Mesenchymal stem cell (in vitro differentiated cells and primary cell): ENCODE data around the gene TAS2R14.

Experiments used
- DNase-seq: peaks from one replicate; pipeline ENCODE4 v3.0.0-alpha.2; 2013
- H2AFZ ChIP-seq: one replicate; pipeline ENCODE4 v1.6.1; 2013; ENCODE audit warnings: low read depth, mild to moderate bottlenecking, control low read depth, inconsistent platforms, low read length, moderate library complexity
- H2AK5ac ChIP-seq: 2 replicates; pipeline ENCODE4 v1.6.1; 2013; ENCODE audit warnings: low read length, moderate library complexity, mild to moderate bottlenecking, inconsistent platforms; ENCODE audit not compliant: severe bottlenecking
- H2BK120ac ChIP-seq: one replicate; pipeline ENCODE4 v1.6.1; 2013; ENCODE audit warnings: low read depth, mild to moderate bottlenecking, inconsistent platforms, low read length, moderate library complexity
- H2BK12ac ChIP-seq, 2 experiments: one replicate each; pipeline ENCODE4 v1.6.1; 2013; ENCODE audit warnings: inconsistent platforms in 2 of 2, low read length in 2 of 2, mild to moderate bottlenecking in 2 of 2, moderate library complexity in 2 of 2, control low read depth in 1 of 2
- H2BK15ac ChIP-seq: one replicate; pipeline ENCODE4 v1.6.1; 2013; ENCODE audit warnings: mild to moderate bottlenecking, low read depth, inconsistent platforms; ENCODE audit not compliant: poor library complexity, severe bottlenecking
- H2BK5ac ChIP-seq: 2 replicates; pipeline ENCODE4 v1.6.1; 2013; ENCODE audit warnings: low read depth, mild to moderate bottlenecking, low read length, control low read depth, inconsistent platforms; ENCODE audit not compliant: poor library complexity, severe bottlenecking
- H3K14ac ChIP-seq, 2 experiments: one replicate each; pipeline ENCODE4 v1.6.1; 2013; ENCODE audit warnings: inconsistent platforms in 2 of 2, low read length in 2 of 2, control low read depth in 1 of 2, mild to moderate bottlenecking in 1 of 2, moderate library complexity in 1 of 2
- H3K18ac ChIP-seq, 2 experiments: one replicate each; pipeline ENCODE4 v1.6.1; 2013; ENCODE audit warnings: inconsistent platforms in 2 of 2, low read length in 2 of 2, control low read depth in 1 of 2, low read depth in 1 of 2, mild to moderate bottlenecking in 1 of 2
- H3K23ac ChIP-seq, 2 experiments: one replicate each; pipeline ENCODE4 v1.6.1; 2013; ENCODE audit warnings: inconsistent platforms in 2 of 2, low read length in 2 of 2, mild to moderate bottlenecking in 2 of 2, moderate library complexity in 2 of 2, control low read depth in 1 of 2
- H3K27ac ChIP-seq: 2 replicates; pipeline ENCODE4 v1.5.1; 2013; ENCODE audit warnings: mild to moderate bottlenecking, moderate library complexity, low read length, control low read depth, inconsistent platforms; ENCODE audit not compliant: poor library complexity, severe bottlenecking
- H3K27me3 ChIP-seq, 2 experiments: 2 replicates each; pipeline versions ENCODE4 v1.6.1 to v1.7.0; 2013; ENCODE audit warnings: low read length in 2 of 2, mild to moderate bottlenecking in 2 of 2, moderate library complexity in 2 of 2, control low read depth in 1 of 2, inconsistent platforms in 1 of 2; ENCODE audit not compliant: control insufficient read depth in 1 of 2, insufficient read depth in 1 of 2
- H3K36me3 ChIP-seq, 2 experiments: 2 replicates each; pipeline versions ENCODE4 v1.6.1 to v1.7.0; 2013; ENCODE audit warnings: low read length in 2 of 2, control low read depth in 1 of 2, inconsistent platforms in 1 of 2, low read depth in 1 of 2, mild to moderate bottlenecking in 1 of 2; ENCODE audit not compliant: insufficient read depth in 2 of 2, control insufficient read depth in 1 of 2
- H3K4ac ChIP-seq, 2 experiments: one replicate each; pipeline ENCODE4 v1.6.1; 2013; ENCODE audit warnings: inconsistent platforms in 2 of 2, low read length in 2 of 2, mild to moderate bottlenecking in 2 of 2, moderate library complexity in 2 of 2, control low read depth in 1 of 2, low read depth in 1 of 2
- H3K4me1 ChIP-seq: 2 replicates; pipeline ENCODE4 v1.6.1; 2013; ENCODE audit warnings: low read depth, low read length, control low read depth; ENCODE audit not compliant: control insufficient read depth, insufficient read depth
- H3K4me2 ChIP-seq: 2 replicates; pipeline ENCODE4 v1.6.1; 2013; ENCODE audit warnings: low read length, mild to moderate bottlenecking, inconsistent platforms; ENCODE audit not compliant: poor library complexity, severe bottlenecking
- H3K4me3 ChIP-seq, 2 experiments: 2 replicates each; pipeline versions ENCODE4 v1.5.1 to v1.7.0; 2013; ENCODE audit warnings: low read length in 2 of 2, mild to moderate bottlenecking in 2 of 2, control low read depth in 1 of 2, low read depth in 1 of 2; ENCODE audit not compliant: insufficient read depth in 1 of 2
- H3K79me1 ChIP-seq: replicated peaks from 2 replicates; pipeline ENCODE4 v1.6.1; 2013; ENCODE audit warnings: mild to moderate bottlenecking, control low read depth, low read length, inconsistent platforms; ENCODE audit not compliant: poor library complexity, severe bottlenecking
- H3K9ac ChIP-seq: 2 replicates; pipeline ENCODE4 v1.7.0; 2013; ENCODE audit warnings: mild to moderate bottlenecking, low read length, moderate library complexity
- H3K9me3 ChIP-seq: 2 replicates; pipeline ENCODE4 v1.7.0; 2013; ENCODE audit warnings: mild to moderate bottlenecking, low read length; ENCODE audit not compliant: control insufficient read depth
- H4K8ac ChIP-seq: one replicate; pipeline ENCODE4 v1.6.1; 2013; ENCODE audit warnings: inconsistent platforms, mild to moderate bottlenecking, low read length, moderate library complexity
- H4K91ac ChIP-seq: one replicate; pipeline ENCODE4 v1.6.1; 2013; ENCODE audit warnings: mild to moderate bottlenecking, low read length, inconsistent platforms
- WGBS: methylation state at CpG from one replicate; pipeline ENCODE4 v1.1.7; 2013; ENCODE audit warnings: mixed read lengths; 5-methylcytosine and 5-hydroxymethylcytosine counted together

TAS2R14 gene

GRCh38 chr12:10968765-10969456 lies 29.8 kb upstream of the TAS2R14 start:
- H4K91ac ChIP-seq, result no peak overlapping the region
- H4K8ac ChIP-seq, result no peak overlapping the region
- no peak overlapping the region for H2BK12ac ChIP-seq
- no peaks in the 10 kb centered on the region for H3K27me3 ChIP-seq
- no peak overlapping the region for H2AK5ac ChIP-seq
- H3K36me3 ChIP-seq, result peaks cover 0 to 4% of the 10 kb centered on the region in 2 experiments
- peak overlapping the region in 1 of 2 experiments; percentile 19 for H3K4me3 ChIP-seq
- H2BK120ac ChIP-seq, result no peak overlapping the region
- H3K4me2 ChIP-seq, result no peak overlapping the region
- H3K4ac ChIP-seq, result no peak overlapping the region
- no peak overlapping the region for H2AFZ ChIP-seq
- H3K14ac ChIP-seq, result no peak overlapping the region
- 95% methylated on average over 12 of the region's 15 CpGs for WGBS
- H3K23ac ChIP-seq, result no peak overlapping the region
- H2BK5ac ChIP-seq, result no peak overlapping the region
- H3K18ac ChIP-seq, result no peak overlapping the region
- H3K4me1 ChIP-seq, result peaks cover 4% of the 10 kb centered on the region
- no peak overlapping the region for H3K9ac ChIP-seq
- H3K27ac ChIP-seq, result peak overlapping the region; percentile 29
- DNase-seq, result peak; percentile 4
- H2BK15ac ChIP-seq, result no peak overlapping the region
- no peaks in the 10 kb centered on the region for H3K9me3 ChIP-seq
- H3K79me1 ChIP-seq, result peaks cover 6% of the 10 kb centered on the region

GRCh38 chr12:10967409-10967808 lies 28.3 kb upstream of the TAS2R14 start:
- H3K79me1 ChIP-seq, result peaks cover 6% of the 10 kb centered on the region
- 50% methylated on average over 1 of the region's 2 CpGs for WGBS
- peak overlapping the region; percentile 36 for H3K9ac ChIP-seq
- peak; percentile 69 for DNase-seq
- H2BK120ac ChIP-seq, result no peak overlapping the region
- no peaks in the 10 kb centered on the region for H3K9me3 ChIP-seq
- no peak overlapping the region for H4K8ac ChIP-seq
- H3K18ac ChIP-seq, result no peak overlapping the region
- no peak overlapping the region for H2BK5ac ChIP-seq
- no peak overlapping the region for H3K4me3 ChIP-seq
- H3K27ac ChIP-seq, result no peak overlapping the region
- peaks cover 0 to 4% of the 10 kb centered on the region in 2 experiments for H3K36me3 ChIP-seq
- no peak overlapping the region for H2BK15ac ChIP-seq
- H3K4ac ChIP-seq, result no peak overlapping the region
- no peak overlapping the region for H4K91ac ChIP-seq
- H2AK5ac ChIP-seq, result no peak overlapping the region
- no peaks in the 10 kb centered on the region for H3K27me3 ChIP-seq
- H2BK12ac ChIP-seq, result no peak overlapping the region
- H3K23ac ChIP-seq, result no peak overlapping the region
- H3K4me1 ChIP-seq, result peaks cover 4% of the 10 kb centered on the region
- no peak overlapping the region for H3K14ac ChIP-seq
- H3K4me2 ChIP-seq, result no peak overlapping the region
- no peak overlapping the region for H2AFZ ChIP-seq

DNA sequence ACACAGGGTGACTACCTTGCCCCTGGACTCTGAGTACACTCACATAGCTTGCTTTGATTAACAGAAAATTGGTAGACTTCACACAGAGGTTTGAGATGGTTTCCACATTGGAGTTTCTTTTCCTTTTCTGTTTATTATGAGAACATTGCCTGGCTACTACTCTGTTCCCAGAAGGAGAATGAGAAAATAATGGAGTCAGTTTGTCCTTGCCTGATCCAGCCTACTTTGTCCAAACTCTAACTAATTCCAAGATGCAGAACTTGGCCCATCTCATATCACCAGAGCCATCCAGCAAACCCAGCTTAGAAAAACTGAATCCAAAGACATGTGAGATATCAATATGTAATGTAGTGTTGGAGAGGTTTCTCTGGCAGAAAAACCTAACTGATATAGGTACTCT lies 27.3 kb upstream of the TAS2R14 start:
- Histone ChIP-seq H3K27me3 (no peaks in the 10 kb centered on the region), H2AK5ac (no peak overlapping the region), H3K9me3 (no peaks in the 10 kb centered on the region), H4K91ac (no peak overlapping the region), H3K36me3 (peaks cover 2 to 4% of the 10 kb centered on the region in 2 experiments), H3K27ac (no peak overlapping the region), H2BK120ac (no peak overlapping the region), H3K14ac (no peak overlapping the region), H2BK12ac (no peak overlapping the region), H3K4ac (no peak overlapping the region), H3K79me1 (peaks cover 8% of the 10 kb centered on the region), H2AFZ (no peak overlapping the region), H4K8ac (no peak overlapping the region), H3K23ac (no peak overlapping the region), H3K18ac (no peak overlapping the region), H3K9ac (no peak overlapping the region), H3K4me2 (no peak overlapping the region), H3K4me3 (no peak overlapping the region), H3K4me1 (peaks cover 4% of the 10 kb centered on the region), H2BK15ac (no peak overlapping the region), H2BK5ac (no peak overlapping the region)
- DNase-seq, result no peak

GRCh38 chr12:10965476-10965875 lies 26.4 kb upstream of the TAS2R14 start:
- Histone ChIP-seq H3K4me2 (no peak overlapping the region), H4K91ac (no peak overlapping the region), H2BK15ac (no peak overlapping the region), H2BK5ac (no peak overlapping the region), H2AFZ (no peak overlapping the region), H3K79me1 (peaks cover 8% of the 10 kb centered on the region), H3K18ac (no peak overlapping the region), H3K4ac (no peak overlapping the region), H3K36me3 (peaks cover 2 to 4% of the 10 kb centered on the region in 2 experiments), H2BK12ac (no peak overlapping the region), H3K27me3 (no peaks in the 10 kb centered on the region), H3K14ac (no peak overlapping the region), H3K23ac (no peak overlapping the region), H2AK5ac (no peak overlapping the region), H3K9ac (no peak overlapping the region), H2BK120ac (no peak overlapping the region), H3K9me3 (no peaks in the 10 kb centered on the region), H3K4me3 (no peak overlapping the region), H3K4me1 (peaks cover 4% of the 10 kb centered on the region), H3K27ac (no peak overlapping the region), H4K8ac (no peak overlapping the region)
- WGBS, result no CpG with 5 or more reads among the region's 1 CpG
- no peak for DNase-seq
